GM21367 (cell line): ENCODE data around the gene PANX2.

Source experiments
- ATAC-seq: cut with Tn5 transposase; IDR thresholded peaks from one replicate; pipeline ENCODE4 v1.9.1; 2021; ENCODE audit not compliant: unreplicated experiment

PANX2 gene

DNA sequence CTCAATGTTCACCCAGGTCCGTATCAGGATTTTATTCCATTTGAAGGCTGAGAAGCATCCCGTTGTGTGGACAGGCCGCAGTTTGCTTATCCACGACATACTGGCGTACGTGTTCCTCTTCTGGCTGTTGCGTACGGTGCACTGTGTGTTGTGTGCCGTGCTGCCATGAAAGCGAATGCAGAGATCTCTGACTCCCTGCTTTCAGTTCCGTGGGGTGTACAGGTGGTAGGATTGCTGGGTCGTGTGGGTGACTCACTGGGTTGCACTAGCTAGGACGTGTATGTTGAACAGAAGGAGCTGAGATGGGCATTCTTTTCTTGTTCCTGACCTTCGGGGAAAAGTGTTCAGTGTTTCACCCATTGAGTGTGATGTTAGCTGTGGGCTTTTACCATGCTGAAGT lies 40.6 kb downstream of the PANX2 start:
- ATAC-seq, result no peak

- ATAC-seq, result no peak
Observed at GRCh38 chr22:50213263-50213662, 42.7 kb downstream of the PANX2 start.

DNA sequence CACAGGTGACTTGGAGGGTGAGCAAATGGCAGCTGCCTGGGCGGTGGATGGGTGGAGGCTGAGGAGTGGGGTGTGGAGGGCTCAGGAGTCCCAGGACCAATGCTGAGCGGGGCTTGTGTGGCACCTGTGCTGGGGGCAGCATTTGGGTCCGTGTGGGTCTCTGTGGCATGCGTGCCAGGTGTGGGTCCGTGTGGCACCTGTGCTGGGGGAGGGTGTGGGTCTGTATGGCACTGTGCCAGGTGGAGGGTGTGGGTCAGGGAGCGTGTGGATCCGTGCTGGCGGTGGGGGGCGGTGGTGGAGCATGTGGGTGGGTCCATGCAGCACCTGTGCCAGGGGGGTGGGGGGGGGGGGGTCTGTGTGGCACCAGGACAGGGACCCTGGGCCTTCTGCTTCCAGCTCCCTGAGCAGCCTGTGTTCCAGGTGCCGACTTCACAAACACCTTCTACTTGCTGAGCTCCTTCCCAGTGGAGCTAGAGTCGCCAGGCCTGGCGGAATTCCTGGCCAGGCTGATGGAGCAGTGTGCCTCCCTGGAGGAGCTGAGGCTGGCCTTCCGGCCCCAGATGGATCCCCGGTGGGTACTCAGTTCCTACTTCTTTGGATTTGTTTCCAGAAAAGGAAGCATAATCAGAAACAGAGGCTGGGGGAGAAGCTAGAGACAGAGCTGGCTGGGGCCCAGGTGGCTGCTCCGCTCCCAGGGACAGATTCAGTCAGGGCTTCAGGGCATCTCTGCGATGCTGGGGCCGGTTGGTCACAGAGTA lies 44.9 kb downstream of the PANX2 start:
- ATAC-seq, result no peak

DNA sequence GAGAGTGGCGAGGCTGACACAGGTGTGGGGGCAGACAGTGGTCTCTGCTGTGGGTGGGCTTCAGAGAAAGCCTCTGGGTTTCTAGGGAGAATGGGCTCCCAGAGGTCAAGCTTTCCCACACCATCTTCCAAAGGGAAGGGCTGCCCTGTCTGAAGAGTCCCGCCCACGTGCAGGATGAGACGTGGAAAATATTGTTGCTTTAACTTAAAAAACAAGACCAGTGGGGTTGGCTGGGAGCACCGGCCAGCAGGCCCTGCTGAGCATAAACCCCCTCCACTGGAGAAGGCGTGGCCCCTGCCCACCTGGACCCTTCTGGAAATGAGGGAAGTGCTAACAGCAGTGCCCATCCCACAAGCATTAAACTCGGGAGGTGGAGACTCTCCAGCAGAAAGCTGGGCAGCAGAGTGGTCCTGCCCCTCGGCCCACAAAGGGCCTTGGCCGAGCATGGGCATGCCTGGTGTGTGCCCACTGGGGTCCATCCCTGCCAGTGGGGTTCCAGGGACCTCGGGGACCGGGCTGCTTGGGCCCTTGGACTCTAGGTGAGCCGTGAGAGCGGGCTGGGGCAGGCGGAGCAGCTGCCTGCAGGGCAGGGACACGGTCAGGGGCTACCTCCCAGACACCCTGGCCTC lies 45.6 kb downstream of the PANX2 start:
- no peak for ATAC-seq

DNA sequence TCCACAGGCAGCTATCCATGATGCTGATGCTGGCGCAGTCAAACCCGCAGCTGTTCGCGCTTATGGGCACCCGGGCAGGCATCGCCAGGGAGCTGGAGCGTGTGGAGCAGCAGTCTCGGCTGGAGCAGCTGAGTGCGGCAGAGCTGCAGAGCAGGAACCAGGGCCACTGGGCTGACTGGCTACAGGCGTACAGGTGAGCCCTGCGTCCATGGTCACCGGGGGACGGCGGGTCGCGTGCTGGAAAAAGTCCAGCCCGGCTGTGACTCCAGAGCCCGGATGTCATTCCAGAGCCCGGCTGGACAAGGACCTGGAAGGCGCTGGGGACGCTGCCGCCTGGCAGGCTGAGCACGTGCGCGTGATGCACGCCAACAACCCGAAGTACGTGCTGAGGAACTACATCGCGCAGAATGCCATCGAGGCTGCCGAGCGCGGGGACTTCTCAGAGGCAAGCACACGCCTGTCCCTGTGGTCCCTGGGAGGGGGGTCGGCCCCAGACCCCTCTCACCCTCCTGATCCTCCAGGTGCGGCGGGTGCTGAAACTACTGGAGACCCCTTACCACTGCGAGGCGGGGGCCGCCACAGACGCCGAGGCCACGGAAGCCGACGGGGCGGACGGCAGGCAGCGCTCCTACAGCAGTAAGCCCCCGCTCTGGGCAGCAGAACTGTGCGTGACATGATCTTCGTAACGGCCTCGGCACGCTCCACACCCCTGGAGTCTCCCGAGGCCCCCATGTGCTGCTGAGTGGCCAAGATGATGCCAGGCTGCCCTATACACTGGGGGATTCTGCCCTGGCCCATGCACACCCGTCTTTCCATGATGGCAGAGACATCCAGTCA lies 46.4 kb downstream of the PANX2 start:
- ATAC-seq, result no peak

GRCh38 chr22:50217543-50218152 lies 47.1 kb downstream of the PANX2 start:
- no peak for ATAC-seq

DNA sequence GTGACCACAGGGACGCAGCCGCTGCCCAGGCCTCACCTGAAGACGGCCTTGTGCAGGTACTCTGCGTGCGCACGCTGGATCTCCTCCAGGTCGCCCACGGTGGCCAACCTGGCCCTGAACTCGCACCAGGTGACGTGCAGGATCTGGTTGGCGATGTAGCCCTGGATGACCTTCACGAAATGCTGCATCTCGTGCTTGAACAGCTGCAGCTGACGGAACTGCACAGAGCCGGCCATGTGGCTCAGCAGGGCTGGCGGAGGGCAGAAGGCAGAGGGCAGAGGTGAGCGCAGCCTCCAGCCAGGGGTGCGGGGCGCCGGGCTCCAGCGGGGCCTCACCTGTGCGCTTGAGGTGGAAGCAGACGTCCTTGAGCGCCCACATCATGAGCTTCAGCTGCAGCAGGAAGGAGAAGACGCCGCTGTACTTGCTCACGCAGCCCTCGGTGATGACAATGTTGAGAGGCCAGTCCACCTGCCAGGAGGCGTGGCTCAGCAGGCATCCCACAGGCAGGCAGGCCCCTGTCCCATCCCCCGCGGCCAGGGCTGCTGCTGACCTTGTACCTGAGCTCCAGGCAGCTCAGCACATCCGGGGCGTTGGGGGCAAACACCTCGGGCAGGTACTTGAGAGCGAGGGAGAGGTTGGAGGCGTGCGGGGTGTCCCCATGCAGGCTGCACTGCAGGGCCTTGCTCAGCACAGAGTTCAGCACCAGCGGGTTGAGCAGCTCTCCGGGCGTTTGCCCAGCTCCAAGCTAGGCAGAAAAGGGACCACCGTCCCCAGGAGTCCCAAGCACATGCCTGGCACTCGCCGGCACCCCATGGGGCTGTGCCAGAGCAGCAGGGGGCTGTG lies 47.8 kb downstream of the PANX2 start:
- ATAC-seq, result no peak

GRCh38 chr22:50218996-50219727 lies 48.6 kb downstream of the PANX2 start:
- no peak for ATAC-seq

GRCh38 chr22:50219800-50220602 lies 49.5 kb downstream of the PANX2 start:
- no peak for ATAC-seq

DNA sequence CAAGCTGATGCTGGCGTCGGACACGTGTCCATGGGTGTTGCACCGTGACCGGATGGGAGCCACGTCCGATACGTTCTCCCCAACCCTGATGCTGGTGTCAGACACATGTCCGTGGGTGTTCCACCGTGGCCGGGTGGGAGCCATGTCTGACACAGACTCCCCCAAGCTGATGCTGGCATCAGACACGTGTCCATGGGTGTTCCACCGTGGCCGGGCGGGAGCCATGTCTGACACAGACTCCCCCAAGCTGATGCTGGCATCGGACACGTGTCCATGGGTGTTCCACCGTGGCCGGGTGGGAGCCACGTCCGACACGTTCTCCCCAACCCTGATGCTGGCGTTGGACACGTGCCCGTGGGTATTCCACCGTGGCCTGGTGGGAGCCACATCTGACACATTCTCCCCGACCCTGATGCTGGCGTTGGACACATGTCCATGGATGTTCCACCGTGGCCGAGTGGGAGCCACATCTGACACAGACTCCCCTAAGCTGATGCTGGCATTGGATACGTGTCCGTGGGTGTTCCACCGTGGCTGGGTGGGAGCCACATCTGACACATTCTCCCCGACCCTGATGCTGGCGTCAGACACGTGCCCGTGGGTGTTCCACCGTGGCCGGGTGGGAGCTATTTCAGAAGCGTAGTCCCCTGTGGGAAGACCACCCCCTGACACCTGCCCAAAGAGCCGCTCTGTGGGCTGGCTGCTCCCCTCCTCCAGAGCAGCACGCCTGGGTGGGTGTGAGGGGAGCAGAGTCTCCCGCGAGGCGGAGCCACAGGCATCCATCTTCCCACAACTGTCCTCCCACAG lies 50.3 kb downstream of the PANX2 start:
- ATAC-seq, result no peak

DNA sequence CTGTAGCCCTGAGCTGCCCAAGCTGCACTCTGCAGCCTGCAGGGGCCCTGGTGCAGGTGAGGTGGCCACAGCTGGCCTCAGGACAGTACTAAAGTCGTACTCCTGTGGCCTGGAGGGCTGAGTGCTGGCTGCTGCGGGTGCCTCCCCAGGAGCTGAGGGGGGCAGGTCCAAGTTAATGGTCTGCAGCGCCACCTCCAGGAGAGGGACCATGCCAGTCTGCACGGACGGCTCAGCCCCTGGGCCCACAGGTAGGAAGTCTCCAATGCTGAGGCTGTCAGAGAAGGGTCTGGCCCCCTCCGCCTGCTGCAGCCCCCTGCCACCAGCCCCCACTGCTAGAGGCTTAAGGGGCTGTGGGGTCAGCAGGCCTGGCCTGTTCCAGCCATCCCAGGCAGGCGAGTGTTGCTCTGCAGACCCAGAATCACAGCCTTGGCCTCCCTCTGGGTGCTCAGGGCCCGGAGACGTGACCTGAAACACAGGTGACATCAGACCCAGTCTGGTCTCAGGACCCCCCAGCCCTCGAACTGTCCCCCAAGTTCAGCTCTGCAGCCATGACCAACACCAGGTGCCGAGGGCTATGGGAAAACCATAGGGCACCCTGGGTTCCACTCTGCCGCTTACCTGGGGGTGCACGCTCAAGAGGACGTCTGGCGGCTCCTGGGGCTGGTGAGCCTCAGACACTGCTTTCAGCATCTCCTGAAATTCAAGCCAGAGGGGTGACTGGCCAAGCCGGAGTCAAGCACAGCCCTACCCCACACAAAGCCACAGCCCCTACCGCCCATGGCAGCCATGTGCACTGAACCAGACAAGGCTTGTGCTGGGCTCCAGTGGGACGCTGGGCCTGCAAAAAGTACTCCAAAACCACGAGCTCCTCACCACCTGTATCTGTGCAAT lies 51.1 kb downstream of the PANX2 start:
- ATAC-seq, result no peak

- ATAC-seq, result no peak
Observed at GRCh38 chr22:50222508-50222907, 52.0 kb downstream of the PANX2 start.

DNA sequence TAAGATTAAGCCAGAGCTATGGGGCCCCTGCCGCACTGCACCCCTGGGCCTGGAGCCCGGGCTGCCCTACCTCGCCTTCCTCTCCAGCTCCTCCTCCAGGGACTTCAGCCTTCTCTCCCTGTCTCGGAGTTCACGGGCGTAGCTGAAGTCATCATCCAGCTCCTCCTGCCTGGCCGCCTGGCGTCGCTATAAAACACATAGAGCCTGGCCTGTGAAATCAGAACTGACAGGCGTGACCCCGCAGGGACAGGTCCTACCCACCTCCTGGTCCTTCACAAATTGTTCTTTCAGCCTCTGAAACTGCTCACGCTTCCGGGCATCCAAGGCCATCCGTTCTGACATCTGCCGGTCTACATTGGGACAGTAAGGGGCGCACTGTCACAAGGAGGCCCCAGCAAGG lies 53.5 kb downstream of the PANX2 start:
- no peak for ATAC-seq

DNA sequence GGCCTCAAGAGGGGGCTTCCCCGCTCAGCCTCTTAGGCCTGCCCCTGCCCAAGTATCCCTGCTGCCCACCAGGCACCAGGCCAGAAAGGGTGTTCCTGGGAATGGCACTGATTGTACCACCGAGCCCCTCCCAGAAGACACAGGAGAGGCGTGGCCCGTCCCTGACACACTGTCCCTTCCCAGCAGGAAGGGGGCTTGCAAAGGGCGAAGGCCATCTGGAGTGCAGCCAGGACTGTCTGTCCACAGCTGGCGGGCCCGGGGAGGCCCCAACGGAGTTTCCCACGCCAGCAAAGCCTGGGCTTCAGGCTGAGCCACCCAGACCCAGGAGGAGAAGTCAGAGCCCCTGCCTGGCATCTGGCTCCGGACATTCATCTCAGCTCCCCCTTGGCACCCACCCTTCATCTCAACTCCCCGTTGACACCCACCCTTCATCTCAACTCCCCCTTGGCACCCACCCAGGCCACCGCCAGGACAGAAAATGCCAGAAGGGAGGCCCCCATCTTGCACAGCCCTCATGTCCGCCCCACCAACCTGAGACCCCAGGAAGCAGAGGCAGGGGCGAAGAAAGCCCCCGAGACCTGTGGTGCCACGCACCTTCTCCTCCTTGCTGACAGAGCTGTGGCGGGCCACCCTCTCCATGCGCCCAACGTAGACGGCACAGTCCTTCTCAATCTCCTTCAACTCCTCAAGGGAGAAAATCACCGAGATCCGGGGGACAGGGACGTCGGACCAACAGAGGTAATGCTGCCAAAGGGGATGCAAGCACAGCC lies 54.9 kb downstream of the PANX2 start:
- no peak for ATAC-seq

- ATAC-seq, result no peak
Observed at GRCh38 chr22:50226063-50226874, 55.7 kb downstream of the PANX2 start.

DNA sequence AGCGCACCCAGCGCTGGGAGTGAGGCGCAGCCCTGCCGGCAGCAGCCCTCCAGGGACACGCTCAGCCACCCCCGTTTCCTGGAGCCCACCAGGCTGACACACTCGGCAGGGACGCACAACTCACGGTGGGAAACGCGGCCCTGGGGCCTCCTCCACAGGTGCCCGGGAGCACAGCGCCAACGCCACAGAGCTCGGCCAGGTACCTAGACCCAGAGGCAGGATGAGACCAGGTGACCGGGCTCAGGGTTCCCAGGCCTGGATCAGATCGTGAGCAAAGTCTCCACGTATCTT lies 56.3 kb downstream of the PANX2 start:
- ATAC-seq, result no peak
